LNCaP clone FGC (cell line): ENCODE results near the gene FOXP1.

Experiments used
- DNase-seq: peaks from one replicate; pipeline ENCODE4 v3.0.0-alpha.2; 2011; ENCODE audit warnings: low read depth
- H3K4me3 ChIP-seq: 2 replicates; pipeline ENCODE4 v1.5.1; 2011; ENCODE audit warnings: mild to moderate bottlenecking, low read depth, low read length, control low read depth
- TF ChIP-seq, protein P1 (sequence below): IDR thresholded peaks from 2 replicates; pipeline ENCODE4 v1.5.1; 2012; ENCODE audit warnings: mild to moderate bottlenecking; ENCODE audit not compliant: control insufficient read depth, insufficient read depth; ENCODE audit errors: extremely low read depth

The FOXP1 gene

DNA sequence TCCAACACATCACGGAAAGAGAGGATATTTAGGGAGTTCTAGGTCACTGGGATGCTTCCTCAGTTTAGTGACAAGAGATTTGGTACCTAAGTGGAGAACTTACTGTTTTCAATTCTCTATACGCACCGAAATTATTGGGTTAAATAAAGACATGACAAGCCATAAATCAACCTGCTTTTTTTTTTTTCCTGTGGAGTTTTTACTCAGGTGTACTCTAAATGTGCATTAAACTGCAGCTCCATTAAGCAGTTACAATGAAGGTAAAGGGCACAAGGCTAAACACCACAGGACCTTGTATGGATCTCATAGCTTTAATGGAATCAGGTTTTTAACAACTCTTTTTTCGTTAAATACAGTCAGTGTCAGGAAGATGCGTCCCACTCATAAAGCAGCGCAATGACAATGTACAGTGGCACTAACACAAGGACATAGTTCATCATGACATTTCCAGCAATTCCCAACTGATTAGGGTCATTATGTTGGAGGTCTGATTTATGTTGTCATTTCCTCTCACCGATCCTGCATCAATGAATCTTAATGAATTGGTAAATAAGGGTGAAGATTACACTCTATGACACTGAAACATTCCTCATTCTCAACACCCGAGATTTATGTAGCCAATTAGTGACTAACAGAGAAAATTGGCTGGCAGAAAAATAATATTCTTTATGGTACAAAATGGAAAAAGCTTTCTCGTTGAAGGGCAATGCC lies 355.2 kb downstream of the FOXP1 start:
- TF ChIP-seq, protein P1, sequence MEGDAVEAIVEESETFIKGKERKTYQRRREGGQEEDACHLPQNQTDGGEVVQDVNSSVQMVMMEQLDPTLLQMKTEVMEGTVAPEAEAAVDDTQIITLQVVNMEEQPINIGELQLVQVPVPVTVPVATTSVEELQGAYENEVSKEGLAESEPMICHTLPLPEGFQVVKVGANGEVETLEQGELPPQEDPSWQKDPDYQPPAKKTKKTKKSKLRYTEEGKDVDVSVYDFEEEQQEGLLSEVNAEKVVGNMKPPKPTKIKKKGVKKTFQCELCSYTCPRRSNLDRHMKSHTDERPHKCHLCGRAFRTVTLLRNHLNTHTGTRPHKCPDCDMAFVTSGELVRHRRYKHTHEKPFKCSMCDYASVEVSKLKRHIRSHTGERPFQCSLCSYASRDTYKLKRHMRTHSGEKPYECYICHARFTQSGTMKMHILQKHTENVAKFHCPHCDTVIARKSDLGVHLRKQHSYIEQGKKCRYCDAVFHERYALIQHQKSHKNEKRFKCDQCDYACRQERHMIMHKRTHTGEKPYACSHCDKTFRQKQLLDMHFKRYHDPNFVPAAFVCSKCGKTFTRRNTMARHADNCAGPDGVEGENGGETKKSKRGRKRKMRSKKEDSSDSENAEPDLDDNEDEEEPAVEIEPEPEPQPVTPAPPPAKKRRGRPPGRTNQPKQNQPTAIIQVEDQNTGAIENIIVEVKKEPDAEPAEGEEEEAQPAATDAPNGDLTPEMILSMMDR, result no peak

DNA sequence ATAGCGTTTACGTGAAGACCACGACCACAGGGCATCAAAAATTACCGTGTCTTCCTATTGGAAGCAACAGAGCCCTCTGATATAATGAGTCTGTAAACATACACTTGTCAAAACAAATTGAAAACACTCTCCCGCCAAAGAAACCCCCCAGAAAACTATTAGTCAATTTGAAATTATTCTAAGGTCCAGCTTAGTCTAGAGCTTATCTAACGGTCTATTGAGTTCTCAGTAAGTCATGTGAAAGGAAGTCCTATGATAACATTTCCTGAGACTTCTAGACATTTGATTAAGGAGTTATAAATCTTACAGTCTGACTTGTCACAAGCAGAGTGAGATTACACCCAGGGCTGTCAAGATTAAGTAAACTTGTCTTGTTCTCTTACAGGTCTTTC lies 356.3 kb downstream of the FOXP1 start:
- DNase-seq, result no peak
- no peak overlapping the region for H3K4me3 ChIP-seq
- TF ChIP-seq, protein P1, result no peak

More for the DNA sequence above, 355.2 kb downstream of the FOXP1 start:
- H3K4me3 ChIP-seq, result no peak overlapping the region
- no peak for DNase-seq

DNA sequence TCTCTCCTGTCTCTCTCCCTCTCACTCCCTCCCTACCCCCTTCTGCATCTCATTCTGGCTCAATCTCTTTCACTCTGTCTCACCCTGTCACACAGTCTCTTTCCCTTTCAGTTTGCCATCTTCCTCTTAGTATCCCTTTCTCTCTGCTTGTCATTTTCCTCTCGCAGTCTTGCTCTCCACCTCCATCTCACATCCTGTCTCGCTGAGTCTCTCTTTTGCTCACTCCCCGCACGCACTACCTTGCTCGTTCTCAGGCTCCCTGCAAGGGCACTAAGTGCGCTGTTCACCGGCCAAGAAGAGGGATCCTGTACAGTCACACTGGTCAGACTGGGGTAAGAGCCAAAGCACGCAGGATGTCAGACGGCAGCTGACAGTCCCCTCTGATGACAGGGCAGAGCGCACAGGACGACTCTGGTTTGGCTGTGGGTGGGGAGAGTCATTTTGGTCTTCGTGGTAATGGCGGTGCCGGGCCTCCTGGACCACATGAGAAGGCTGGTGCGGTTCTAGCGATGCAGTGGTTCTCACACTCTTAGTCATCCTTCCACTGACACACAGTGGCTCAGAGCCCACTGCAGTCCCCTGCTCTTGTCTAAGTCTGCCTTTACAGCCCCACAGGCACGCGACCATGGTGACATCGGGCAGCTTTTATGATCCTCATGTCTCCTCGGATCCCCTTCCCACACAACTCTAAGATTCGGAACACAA lies 356.8 kb downstream of the FOXP1 start:
- no peak overlapping the region for H3K4me3 ChIP-seq
- DNase-seq, result no peak
- TF ChIP-seq, protein P1, result no peak

DNA sequence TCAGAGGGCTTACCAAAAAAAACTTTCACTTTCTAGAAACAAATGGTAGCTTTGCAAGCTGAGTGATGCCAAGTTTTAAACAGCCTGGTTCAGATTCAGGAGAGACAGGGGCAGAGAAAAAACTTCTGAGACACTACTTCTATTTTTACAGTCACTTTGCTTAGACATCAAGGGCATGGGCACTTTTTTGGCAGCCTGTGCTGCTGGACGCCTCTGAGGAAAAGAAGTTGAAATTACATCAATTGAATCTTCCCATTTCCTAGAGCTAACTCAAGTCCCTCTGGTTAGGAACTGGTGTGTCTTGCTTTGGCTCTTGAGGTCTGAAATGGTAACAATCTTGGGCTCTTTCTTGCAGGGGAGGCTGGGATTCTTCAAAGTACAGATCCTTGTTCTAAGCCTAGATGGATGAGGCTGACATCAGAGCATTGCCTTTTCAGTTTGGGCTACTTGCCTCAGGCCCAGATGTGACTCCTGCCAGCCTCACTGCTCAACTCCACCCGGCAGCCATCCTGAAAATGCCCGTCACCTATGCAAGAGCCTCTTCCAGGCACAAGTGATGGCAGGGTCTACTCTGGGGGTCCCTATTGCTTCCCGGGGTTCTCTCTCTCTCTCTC lies 357.5 kb downstream of the FOXP1 start:
- DNase-seq, result no peak
- H3K4me3 ChIP-seq, result no peak overlapping the region
- TF ChIP-seq, protein P1, result no peak

DNA sequence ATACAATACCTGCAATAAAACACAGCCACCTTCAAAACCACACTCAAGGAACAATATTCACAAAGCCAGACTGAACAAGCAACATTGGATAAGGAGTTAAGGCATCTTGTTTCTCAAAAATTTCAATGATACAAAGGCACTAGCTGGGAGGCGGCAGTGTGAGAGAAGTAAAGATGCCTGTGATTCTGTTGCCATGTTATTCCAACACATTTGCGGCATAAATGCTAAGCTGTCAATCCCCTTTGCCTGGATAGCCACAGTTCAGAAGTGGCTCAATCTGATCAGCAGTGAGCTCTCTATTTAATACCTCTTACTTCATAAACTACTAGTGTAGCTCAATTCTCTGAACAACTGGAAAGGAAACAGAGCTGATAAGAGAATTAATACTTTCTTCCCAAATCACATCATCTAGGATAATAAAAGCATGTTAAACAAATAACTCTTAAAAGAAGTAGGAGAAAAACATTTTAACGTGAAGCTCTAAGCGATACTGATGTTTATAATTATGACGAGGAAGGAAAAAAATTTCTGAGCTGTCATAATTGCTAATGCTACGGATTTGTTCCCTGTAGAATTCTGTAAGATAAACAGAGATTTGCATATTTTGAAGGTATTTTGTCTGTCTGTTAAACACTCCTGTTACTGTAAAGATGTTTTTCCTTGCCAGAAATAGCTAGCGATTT lies 358.4 kb downstream of the FOXP1 start:
- TF ChIP-seq, protein P1, result no peak
- no peak overlapping the region for H3K4me3 ChIP-seq
- DNase-seq, result no peak

DNA sequence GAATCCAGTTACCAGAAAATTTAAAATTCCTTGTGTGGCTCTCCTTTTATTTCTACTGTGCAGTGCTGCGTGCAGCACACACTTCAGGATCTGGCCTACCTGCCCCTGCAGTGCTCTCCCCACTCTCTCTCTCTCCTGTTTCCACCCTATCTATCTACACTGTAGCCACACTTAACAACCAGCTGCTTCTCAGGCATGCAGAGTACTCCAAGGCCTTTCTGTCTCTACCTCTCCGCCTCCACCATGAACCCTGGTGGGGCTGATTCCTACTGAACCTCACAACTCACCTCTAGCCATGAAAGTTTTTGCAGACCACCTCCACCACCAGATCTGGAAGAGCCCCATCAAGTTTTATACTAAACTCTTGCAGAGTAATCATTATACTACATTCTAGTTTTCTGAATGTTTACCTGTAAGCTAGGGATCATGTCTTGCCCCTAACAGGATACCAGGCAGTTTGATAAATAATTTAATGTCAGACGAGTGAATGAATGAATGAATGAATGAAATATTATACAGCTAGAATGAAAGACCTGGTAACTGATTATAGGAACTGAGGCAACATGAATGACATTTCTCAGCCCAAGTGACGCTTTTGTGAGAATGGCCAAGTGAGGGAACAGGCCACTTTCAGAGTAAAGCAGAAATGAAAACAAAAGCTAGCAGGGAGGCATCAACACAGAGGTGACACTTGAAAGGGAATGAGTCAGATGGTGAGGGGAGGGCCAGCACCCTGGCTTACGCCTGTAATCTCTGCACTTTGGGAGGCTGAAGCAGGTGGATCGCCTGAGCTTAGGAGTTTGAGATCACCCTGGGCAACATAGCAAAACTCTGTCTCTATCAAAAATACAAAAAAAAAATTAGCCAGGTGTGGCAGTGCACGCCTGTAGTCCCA lies 363.5 kb downstream of the FOXP1 start:
- no peak overlapping the region for H3K4me3 ChIP-seq
- DNase-seq, result no peak
- TF ChIP-seq, protein P1, result no peak
